NCI-H460 (cell line): ENCODE measurements around the gene SLC34A2. TPM values are rescaled to one million over a fixed set of nuclear protein-coding genes. Genes with fewer than 3 reads are reported as not detected.
"Not testable (repeated sequence)": the region's sequence is repeated elsewhere in the genome, so short reads cannot be mapped to it uniquely, and the experiment has no call there.

ENCODE experiments used
- DNase-seq: peaks from one replicate; pipeline ENCODE4 v3.0.0-alpha.2; 2016; ENCODE audit warnings: low read depth; ENCODE audit errors: extremely low read depth
- polyA plus RNA-seq: library from polyadenylated mRNA; depleted of rRNA; stranded (reverse); fragments of >200 nt; gene quantifications from 2 replicates; pipeline ENCODE4 v1.2.3, GENCODE V29; 2014; cell fraction: nucleus; rRNA removed
- total RNA-seq: library from RNA; depleted of rRNA; stranded (reverse); fragments of >200 nt; shearing (Covaris generic); gene quantifications from 2 replicates; pipeline ENCODE4 v1.2.3, GENCODE V29; 2014; rRNA removed

SLC34A2 gene, protein sequence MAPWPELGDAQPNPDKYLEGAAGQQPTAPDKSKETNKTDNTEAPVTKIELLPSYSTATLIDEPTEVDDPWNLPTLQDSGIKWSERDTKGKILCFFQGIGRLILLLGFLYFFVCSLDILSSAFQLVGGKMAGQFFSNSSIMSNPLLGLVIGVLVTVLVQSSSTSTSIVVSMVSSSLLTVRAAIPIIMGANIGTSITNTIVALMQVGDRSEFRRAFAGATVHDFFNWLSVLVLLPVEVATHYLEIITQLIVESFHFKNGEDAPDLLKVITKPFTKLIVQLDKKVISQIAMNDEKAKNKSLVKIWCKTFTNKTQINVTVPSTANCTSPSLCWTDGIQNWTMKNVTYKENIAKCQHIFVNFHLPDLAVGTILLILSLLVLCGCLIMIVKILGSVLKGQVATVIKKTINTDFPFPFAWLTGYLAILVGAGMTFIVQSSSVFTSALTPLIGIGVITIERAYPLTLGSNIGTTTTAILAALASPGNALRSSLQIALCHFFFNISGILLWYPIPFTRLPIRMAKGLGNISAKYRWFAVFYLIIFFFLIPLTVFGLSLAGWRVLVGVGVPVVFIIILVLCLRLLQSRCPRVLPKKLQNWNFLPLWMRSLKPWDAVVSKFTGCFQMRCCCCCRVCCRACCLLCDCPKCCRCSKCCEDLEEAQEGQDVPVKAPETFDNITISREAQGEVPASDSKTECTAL
- total RNA-seq = not detected in 2 replicates
- polyA plus RNA-seq = not detected in 2 replicates

DNA sequence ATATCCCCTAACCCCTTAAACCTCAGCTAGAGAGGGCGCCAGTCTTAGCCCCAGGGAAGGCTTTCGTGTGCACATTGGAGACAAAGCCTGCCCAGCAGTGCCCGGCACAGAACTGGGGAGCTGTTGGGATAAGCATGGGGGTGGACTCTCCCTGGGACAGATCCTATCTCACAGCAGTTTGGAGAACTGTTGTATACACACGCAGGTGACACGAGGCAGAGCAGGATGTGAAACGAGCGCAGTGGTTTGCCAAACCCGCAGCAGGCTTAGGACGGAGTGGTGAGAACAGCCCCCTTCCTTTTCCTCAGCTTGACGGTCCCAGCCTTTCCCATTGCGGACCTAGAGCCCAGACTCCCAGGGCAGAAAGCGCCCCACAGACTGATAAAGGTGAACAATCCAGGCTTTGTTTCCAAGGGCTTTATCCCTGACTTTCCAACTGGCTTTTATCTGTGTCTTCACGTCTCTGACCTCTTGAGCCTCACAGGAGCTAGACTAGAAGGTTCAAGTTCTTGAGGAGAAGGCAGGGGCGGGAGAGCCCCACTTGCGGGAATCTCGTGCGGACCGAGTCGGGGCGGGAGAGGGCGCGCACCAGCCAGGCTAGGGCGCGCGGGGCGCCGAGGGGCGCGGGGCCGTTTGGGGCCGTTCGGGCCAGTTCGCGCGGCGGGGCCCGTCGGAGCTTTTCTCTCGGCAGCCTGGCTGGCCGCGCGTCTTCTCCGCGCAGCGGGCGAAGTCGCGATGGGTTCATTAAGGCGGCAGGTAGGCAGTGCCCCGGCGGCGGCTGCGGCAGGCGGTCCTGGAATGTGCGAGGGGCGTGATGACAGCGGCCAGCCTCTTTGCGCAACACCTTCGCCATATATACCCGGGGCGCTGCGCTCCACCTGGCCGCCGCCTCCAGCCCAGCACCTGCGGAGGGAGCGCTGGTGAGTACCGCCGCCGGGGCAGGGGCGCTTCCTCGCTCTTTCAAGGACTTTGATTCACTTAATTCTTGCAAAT lies at the start of gene SLC34A2:
TSS of gene SLC34A2 (plus strand) at position 881 of the 993 bp plus-strand sequence. CDS start 6,650 bp downstream, outside the sequence.
- no peak for DNase-seq

DNA sequence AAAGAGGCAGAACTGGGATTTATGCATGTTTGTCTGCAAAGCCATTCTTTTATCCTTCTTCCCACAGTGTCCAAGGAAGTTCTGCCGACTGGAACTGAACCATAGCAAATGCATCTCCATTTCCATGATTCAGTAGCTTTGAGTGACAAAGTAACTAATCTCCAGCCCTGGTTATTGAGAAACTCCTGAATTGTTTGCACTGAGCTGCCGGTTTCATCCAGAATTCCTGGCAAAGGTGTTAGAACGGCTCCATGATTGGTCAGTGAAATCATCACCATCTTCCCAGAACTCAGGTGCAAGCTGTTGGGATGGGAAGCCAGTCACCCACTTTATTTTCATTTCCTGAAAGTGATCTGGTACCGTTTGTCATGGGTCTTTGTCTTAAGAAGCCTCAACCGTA lies 47.0 kb upstream of the SLC34A2 start:
- DNase-seq = no peak

DNA sequence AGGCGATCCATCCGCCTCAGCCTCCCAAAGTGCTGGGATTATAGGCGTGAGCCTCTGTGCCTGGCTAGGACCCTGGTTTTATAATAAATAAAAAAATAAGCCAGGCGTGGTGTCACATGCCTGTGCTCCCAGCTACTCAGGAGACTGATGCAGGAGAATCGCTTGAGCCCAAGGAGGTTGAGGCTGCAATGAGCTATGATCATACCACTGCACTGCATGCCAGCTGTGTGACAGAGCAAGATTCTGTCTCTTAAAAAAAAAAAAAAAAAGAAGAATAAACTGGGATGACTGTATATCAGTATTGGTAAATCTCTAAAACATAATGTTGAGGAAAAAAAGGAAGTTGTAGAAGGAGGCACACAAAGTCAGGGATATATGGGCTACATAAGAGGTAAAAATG lies 45.7 kb upstream of the SLC34A2 start:
- no peak for DNase-seq

DNA sequence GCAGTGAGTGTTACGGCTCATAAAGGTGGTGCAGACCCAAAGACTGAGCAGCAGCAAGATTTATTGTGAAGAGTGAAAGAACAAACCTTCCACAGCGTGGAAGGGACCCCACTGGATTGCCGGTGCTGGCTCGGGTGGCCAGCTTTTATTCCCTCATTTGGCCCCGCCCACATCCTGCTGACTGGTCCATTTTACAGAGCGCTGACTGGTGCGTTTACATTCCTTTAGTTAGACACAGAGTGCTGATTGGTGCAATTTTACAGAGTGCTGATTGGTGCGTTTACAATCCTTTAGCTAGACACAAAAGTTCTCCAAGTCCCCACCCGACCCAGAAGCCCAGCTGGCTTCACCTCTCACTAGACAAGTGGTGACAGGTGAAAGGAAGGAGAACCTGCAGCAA lies 42.0 kb upstream of the SLC34A2 start:
- not testable (repeated sequence) for DNase-seq

DNA sequence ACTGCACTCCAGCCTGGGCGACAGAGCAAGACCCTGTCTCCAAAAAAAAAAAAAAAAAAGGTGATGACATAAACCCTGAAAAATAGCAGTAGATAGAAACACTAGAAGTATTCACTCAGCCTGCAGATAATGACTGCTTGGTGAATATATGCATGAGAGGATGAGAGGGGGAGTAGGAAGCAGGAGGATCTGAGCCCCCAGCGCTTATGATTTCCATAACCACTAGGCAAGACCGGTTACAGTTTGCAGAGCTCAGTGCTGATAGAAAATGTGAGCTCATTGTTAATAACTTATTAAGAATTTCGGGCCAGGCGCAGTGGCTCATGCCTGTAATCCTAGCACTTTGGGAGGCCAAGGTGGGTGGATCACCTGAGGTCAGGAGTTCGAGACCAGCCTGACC lies 40.8 kb upstream of the SLC34A2 start:
- DNase-seq = no peak

DNA sequence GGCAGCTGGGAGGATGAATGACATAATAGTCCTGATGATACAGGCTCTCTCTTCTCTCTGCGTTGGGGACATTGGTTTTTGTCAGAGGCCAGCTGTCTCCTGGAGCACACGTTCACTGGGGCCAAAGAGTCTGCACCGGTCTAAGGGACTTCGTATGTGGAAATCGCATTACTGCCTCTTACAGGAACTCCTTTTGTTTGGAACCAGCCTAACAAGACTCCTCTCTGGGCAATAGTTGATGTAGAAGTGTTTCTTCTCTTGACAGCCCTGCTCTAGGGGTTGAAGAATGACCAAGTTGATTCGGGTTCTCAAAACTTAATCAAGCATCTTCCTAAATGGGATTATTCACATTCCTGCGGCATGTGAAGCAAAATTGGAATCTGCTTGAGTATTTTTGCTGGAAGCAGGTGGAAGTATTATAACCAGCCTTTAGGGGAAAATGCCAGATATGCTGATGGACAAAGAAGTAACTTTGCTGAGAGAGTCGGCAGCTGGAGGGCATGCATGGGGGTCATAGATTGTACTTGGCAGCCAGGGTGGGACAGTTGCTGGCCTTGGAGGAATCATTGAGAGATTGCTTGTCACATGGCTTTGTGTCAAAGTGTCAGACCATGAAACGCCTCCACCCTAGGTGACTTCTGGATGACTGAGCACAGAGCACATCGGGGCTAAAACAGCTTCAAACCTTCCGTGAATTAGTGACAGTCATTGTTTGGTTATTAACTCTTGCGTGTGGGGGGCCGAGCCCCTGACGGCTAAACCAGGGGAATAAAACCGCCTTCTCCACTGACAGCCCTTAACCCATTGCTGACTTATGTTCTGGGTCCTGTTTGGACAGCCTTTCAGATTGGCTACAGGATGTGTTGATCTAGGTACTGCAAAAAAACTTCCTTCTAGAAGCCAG lies 34.4 kb upstream of the SLC34A2 start:
- DNase-seq = no peak

DNA sequence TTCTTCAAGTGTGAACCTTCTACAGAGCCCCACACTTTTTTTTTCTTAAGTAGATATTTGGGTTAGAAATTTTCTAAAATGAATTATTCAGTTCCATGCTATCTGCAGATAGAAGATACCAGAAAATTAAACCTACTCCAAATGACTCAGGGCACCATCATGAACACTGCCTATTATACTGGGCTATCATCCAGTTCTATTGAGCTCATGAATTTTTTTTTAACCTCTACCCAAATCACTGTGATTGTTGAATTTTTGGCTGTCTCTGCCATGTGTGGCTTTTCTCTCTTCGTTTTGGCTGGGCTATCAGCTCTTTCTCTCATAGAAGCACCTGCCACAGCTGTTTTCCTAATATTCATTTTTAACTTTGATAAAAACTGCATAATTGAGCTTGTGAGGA lies 31.0 kb upstream of the SLC34A2 start:
- DNase-seq = no peak

DNA sequence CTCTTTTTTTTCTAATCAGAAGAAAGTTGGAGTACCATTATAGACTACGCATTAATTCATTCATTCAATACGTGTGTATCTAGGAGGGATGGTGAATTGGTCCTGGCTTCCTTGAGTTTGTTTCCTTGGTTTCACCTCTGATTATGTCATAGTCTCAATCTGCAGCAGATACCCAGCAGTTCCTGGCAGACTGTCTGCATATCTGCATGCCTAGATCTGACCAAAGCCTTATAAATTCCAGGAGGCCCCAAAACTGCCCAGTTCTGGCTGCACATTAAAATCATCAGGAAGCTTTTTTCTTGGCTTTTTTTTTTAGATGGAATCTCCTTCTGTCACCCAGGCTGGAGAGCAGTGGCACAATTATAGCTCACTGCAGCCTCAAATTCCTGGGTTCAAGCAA lies 27.2 kb upstream of the SLC34A2 start:
- no peak for DNase-seq

DNA sequence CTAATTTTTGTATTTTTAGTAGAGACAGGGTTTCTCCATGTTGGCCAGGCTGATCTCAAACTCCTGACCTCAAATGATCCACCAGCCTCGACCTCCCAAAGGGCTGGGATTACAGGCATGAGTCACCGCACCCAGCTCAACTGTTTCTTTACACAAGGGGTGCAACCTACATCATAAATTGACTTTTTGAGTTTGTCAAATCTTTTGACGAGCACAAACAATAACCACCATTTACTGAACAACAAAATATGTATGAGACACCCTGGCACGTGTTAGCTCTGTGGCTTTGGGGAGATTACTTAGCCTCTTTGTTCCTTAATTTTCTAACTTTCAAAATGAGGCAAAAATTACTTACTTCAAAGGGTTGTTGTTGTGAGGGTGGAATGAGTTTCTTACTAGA lies 23.5 kb upstream of the SLC34A2 start:
- peak; percentile 7 for DNase-seq

DNA sequence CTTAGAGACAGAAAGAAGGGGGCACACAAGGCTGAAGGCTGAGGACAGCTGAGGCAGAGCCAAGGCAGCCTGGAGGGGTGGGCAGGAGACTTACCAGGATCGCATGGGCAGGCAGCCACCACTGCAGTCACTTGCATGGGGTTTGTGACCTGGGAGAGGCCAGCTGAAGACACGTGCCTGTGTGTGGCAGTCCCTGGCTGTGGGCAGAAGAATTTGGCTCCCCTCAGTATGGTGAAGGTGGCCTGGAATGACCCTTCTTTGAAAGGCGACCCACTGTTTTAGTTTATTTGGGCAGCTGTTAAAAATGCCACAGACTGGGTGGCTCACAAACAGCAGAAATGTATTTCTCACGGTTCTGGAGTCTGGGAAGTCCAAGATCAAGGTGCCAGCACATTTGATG lies 22.1 kb upstream of the SLC34A2 start:
- DNase-seq = no peak

DNA sequence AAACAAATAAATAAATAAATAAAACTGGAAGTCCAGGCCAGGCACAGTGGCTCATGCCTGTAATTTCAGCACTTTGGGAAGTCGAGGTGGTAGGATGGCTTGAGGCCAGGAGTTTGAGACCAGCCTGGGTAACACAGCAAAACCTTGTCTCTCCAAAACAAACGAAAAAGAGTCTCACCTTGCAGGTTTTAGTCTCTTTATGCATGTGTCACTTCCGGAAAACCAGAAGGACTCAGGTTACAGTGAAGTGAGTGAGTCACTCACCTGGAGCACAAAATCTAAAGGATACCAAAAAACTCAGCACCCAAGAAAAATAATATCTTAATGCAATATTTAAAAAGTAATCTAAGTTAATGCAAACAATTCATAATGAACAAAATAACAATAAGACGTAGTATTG lies 20.1 kb upstream of the SLC34A2 start:
- DNase-seq = no peak

DNA sequence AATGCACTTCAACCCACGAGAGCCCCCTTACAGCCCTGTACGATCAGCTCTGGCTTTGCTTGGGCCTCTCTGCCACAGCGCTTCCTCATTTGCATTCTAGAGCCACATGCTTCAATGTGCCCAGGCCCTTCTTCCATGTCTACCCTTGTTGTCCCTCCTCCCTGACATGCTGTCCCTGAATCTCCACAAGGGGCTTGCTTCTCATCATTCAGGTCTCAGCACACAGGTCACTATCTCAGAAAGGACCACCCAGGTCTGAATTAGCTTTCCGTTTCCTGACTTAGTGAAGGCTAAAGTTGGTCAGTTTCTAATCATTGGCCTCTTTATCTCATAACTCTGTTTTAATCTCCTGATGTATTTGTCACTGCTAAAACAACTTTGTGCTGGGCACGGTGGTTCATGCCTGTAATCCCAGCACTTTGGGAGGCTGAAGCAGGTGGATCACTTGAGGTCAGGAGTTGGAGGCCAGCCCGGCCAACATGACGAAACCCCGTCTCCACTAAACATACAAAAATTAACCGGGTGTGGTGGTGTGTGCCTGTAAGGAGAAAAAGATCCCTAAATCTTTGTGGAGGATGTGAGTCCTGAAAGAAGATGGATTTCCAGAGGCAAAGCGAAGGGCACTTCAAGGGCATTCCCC lies 17.9 kb upstream of the SLC34A2 start:
- DNase-seq = no peak

DNA sequence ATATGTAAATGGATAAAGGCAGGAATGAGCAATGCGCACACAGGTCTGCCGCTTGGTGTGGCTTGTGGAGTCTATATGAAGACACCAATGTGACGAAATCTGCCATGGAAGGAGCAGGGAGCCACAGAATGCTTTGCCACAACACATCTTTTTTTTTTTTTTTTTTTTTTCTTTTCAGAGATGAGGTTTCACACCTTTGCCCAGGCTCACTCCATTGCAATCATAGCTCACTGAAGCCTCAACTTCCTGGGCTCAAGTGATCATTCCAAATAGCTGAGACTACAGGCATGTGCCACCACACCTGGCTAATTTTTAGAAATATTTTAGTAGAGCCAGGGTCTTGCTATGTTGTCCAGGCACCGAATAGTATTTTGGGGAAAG lies 17.4 kb upstream of the SLC34A2 start:
- DNase-seq = no peak

DNA sequence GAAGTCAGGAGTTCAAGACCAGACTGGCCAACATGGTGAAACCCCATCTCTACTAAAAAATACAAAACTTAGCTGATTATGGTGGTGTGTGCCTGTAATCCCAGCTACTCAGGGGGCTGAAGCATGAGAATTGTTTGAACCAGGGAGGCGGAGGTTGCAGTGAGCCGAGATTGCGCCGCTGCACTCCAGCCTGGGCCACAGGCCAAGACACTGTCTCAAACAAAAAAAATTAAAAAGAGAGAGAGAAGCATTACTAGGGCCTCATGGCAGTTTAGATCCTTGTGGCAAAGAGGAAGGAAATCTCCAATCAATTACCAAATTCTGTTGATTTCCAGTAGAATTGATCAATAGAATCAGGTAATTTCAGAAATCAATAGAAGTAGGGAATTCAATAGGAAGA lies 16.8 kb upstream of the SLC34A2 start:
- DNase-seq = no peak

DNA sequence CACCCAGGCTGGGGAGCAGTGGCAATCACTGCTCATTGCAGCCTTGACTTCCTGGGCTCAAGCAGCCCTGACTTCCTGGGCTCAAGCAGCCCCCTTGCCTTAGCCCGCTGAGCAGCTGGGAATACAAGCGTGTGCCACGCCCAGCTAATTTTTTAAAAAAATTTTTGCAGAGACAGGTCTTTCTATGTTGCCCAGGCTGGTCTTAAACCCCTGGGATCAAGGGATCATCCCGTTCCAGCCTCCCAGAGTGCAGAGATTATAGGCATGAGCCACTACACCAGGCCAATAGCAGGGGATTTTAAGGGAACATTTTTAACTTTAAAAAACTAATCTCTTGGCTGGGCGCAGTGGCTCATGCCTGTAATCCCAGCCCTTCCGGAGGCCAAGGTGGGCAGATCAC lies 5.3 kb upstream of the SLC34A2 start:
- DNase-seq = no peak

DNA sequence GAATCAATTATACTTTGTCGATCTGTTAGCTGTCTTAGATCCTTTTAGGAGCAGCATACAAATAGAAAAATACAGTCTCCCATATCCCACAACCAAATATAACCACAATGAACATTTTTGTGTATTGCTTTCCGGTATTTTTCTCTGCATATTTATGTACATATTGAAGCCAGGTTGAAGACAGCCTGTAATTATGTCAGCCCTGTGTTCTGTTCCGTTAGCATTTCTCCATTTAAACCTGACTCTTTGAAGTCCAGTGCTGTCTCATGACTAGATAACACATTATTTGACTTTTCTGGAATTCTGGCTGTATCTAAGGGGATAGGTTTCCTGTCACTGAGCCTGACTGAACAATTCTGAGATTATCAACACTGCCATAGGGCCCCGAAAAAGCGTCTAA lies 4.0 kb upstream of the SLC34A2 start:
- DNase-seq = no peak

DNA sequence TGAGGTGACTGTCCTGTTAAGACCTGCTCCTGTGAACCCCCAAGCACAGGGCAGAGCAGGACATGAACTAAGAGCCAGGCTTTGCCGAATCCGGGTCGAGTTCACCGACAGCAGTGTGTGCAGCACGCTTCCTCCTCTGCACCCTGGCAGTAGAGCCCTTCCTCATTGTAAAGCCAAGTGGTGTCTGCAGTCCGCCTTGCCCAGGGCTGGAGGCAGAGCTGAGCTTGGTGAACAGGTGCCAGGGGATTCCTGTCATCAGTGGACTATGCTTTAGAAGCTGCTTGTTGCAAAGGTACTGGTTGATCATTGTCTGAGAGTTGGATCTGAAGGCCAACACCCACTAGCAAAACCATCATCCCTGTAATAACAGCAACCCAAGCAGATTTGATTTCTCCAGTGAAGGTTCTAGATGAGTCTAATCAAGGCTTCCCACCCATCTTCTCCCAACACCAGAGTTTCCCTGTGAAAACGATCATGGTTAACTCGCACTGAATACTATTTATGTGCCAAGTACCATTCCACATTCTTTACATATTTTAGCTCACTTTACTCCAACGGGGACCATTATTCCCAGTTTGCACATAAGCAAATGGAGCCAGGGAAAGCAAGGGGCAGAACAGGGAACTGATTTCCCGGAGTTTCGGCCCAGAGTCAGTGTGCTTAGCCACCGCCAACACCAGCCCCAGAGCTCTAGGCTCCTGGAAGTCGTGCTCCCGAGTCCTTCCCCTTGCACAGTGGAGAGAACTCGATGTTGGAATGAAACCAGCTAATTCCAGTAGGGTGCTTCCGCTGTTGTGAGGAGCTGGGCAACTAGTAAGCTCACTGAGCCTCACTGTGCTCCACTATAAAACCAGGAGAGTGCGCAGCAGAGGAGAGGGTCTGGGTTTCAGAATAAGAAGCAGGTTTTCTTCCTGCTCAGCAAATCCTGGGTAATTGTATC lies 1.4 kb upstream of the SLC34A2 start:
- no peak for DNase-seq

DNA sequence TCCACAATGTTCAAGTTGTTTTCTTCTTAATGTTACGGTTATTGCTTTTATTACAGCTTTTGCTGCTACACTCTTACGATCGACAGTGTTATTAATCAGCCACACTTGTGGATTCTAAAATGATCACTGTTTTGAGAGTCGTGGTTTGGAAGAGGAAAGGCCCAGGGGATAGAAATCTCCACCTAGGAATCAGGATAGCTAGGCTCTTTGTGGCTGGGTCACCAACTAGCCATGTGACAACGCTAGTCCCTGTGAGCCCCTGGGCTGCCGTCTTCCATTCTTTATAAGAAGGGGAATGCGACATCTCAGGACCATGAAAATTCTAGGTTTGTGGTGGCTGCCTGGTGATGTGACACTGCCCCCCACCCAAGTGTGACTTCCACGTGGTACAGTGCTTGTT lies 380 bp downstream of the SLC34A2 start:
- DNase-seq = no peak
